ENCODE data around the gene ARMC10.

DNA sequence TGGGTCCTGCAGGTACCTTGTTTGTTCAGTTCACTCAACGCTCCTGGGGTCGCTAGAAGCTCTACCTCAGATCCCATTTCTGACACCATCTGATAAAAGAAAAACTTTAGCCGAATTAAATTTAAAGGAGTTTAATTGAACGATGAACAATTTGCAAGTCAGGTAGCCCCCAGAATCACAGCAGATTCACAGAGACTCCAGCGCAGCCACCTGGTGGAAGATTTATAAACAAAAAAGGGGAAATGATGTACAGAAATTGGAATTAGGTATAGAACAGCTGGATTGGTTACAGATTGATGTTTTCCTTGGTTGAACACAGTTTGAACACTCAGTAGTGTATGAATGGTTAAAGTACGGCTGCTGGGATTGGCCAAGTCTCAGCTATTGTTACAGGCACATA lies 23.4 kb upstream of the ARMC10 start:
- TF ChIP-seq GATA3 (IDR thresholded peaks at IDR 0.05; ENCODE audit: low read depth, low read length) (no peak), GATA2 (IDR thresholded peaks at IDR 0.05; ENCODE audit: low read depth, low read length) (no peak)

All from SH-SY5Y (cell line).